Measurements from ENCODE around the gene C2CD5. TPM values are rescaled to one million over a fixed set of nuclear protein-coding genes. Genes with fewer than 3 reads are reported as not detected.

Gene C2CD5
- total RNA-seq, 1 experiment from 2014 or later, result 22.9 TPM

DNA sequence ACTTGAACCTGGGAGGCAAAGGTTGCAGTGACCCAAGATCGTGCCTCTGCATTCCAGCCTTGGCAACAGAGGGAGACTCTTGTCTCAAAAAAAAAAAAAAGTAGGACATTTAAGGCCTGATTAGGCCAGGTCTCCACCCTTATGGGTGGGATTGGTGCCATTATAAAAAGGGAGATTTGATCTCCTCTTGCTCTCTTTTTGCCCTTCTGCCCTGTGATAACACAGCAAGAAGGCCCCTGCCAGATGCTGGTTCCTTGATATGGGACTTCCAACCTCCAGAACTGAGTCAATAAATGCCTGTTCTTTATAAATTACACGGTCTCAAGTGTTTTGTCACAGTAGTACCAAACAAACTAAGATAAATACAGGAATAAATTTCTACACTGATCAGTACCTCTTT is 81.0 kb downstream of the C2CD5 start:
- Histone ChIP-seq H3K9ac (ENCODE audit: low read length) (no peak overlapping the region), H3K27ac (ENCODE audit: low read depth, low read length) (no peak overlapping the region)
- POLR2A ChIA-PET, result no interaction called here

DNA sequence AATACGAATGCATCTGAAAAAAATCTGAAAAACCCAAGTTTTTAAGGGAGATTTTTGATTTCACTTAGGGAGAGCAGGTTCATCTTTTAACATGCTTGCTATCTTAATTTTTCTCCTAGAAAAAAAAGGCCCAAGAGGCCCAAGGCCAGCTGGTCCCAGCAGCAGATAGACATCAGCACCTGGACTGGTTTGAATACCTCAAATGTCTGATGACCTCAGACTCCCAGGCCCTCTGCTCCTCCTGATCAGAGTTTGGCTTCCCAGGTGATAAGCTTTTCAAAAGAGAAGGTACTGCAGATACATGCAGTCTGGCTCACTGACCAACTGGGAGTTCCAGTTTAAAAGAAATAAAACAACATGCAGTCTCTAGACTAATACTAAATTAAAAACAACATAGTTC is 82.6 kb downstream of the C2CD5 start:
- Histone ChIP-seq H3K79me2 (ENCODE audit: insufficient read depth, low read length) (no peaks in the 10 kb centered on the region), H3K9me2 (ENCODE audit: insufficient read depth) (no peaks in the 10 kb centered on the region), H3K4me3 (replicated peaks in 1 of 2; ENCODE audit: low read depth in 1 of 2, low read length in 2 of 2) (no peak overlapping the region), H2AFZ (ENCODE audit: low read depth, low read length, poor library complexity, severe bottlenecking) (no peak overlapping the region), H3K27ac (ENCODE audit: low read depth, low read length) (no peak overlapping the region), H3K9me3 (ENCODE audit: control insufficient read depth in 1 of 2, insufficient read depth in 1 of 2, low read depth in 1 of 2, low read length in 2 of 2) (no peaks in the 10 kb centered on the region; a peak in 1 of 4 replicates), H3K4me1 (ENCODE audit: control insufficient read depth in 1 of 2, insufficient read depth in 2 of 2, low read length in 2 of 2) (no peaks in the 10 kb centered on the region), H3K4me2 (ENCODE audit: low read length) (no peak overlapping the region), H3K27me3 (ENCODE audit: insufficient read depth, low read length) (no peaks in the 10 kb centered on the region), H3K9ac (ENCODE audit: low read length) (no peak overlapping the region), H3K36me3 (ENCODE audit: control insufficient read depth in 1 of 2, insufficient read depth in 2 of 2, low read length in 2 of 2) (no peaks in the 10 kb centered on the region; a peak in 1 of 4 replicates), H4K20me1 (ENCODE audit: insufficient read depth) (no peaks in the 10 kb centered on the region)
- ChIA-PET POLR2A (no interaction called here), CTCF (interaction anchor here (1.2 to 1.6 kb wide), 3 partner anchors 10 to 379 kb away, joined by 3 to 7 read pairs (median 3); no protein-coding TSS in a partner anchor), RAD21 (ENCODE audit: low non-redundant PET in 1 of 2, low total read pairs in 2 of 2, uncharacterized antibody in 2 of 2, unreplicated experiment in 2 of 2) (no interaction called here)
- DNase-seq (ENCODE audit: low read depth, low spot score), result no peak
- TF ChIP-seq, protein P1, sequence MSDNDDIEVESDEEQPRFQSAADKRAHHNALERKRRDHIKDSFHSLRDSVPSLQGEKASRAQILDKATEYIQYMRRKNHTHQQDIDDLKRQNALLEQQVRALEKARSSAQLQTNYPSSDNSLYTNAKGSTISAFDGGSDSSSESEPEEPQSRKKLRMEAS (IDR thresholded peaks at IDR 0.05), result no peak
- intact Hi-C loops (cut with micrococcal nuclease), result loop anchor here (5.0 kb wide), 1 partner anchor 364 kb away; no protein-coding TSS in a partner anchor
- ATAC-seq, result no peak
- no TSS peak for BruUV-seq (replicated peaks)

More for the DNA sequence above, 81.0 kb downstream of the C2CD5 start:
- DNase-seq (ENCODE audit: low read depth, low spot score) (no peak), ATAC-seq (no peak)
- Histone ChIP-seq H3K27me3 (ENCODE audit: insufficient read depth, low read length) (no peaks in the 10 kb centered on the region), H3K9me3 (ENCODE audit: control insufficient read depth in 1 of 2, insufficient read depth in 1 of 2, low read depth in 1 of 2, low read length in 2 of 2) (no peaks in the 10 kb centered on the region; a peak in 1 of 4 replicates), H3K4me3 (replicated peaks in 1 of 2; ENCODE audit: low read depth in 1 of 2, low read length in 2 of 2) (no peak overlapping the region), H4K20me1 (ENCODE audit: insufficient read depth) (no peaks in the 10 kb centered on the region), H3K36me3 (ENCODE audit: control insufficient read depth in 1 of 2, insufficient read depth in 2 of 2, low read length in 2 of 2) (no peaks in the 10 kb centered on the region; a peak in 1 of 4 replicates), H2AFZ (ENCODE audit: low read depth, low read length, poor library complexity, severe bottlenecking) (no peak overlapping the region), H3K4me1 (ENCODE audit: control insufficient read depth in 1 of 2, insufficient read depth in 2 of 2, low read length in 2 of 2) (no peaks in the 10 kb centered on the region), H3K79me2 (ENCODE audit: insufficient read depth, low read length) (no peaks in the 10 kb centered on the region), H3K4me2 (ENCODE audit: low read length) (no peak overlapping the region), H3K9me2 (ENCODE audit: insufficient read depth) (no peaks in the 10 kb centered on the region)
- intact Hi-C loops (cut with micrococcal nuclease), result loop anchor here (5.0 kb wide), 1 partner anchor 366 kb away; no protein-coding TSS in a partner anchor
- RAD21 ChIA-PET (ENCODE audit: low non-redundant PET in 1 of 2, low total read pairs in 2 of 2, uncharacterized antibody in 2 of 2, unreplicated experiment in 2 of 2), result no interaction called here
- CTCF ChIA-PET, result no interaction called here
- TF ChIP-seq, protein P2, sequence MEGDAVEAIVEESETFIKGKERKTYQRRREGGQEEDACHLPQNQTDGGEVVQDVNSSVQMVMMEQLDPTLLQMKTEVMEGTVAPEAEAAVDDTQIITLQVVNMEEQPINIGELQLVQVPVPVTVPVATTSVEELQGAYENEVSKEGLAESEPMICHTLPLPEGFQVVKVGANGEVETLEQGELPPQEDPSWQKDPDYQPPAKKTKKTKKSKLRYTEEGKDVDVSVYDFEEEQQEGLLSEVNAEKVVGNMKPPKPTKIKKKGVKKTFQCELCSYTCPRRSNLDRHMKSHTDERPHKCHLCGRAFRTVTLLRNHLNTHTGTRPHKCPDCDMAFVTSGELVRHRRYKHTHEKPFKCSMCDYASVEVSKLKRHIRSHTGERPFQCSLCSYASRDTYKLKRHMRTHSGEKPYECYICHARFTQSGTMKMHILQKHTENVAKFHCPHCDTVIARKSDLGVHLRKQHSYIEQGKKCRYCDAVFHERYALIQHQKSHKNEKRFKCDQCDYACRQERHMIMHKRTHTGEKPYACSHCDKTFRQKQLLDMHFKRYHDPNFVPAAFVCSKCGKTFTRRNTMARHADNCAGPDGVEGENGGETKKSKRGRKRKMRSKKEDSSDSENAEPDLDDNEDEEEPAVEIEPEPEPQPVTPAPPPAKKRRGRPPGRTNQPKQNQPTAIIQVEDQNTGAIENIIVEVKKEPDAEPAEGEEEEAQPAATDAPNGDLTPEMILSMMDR (IDR thresholded peaks at IDR 0.05 in 2 of 3, conservative IDR thresholded peaks at IDR 0.05 in 1 of 3; ENCODE audit: borderline replicate concordance in 1 of 3, insufficient read depth in 1 of 3, low read depth in 2 of 3, low read length in 2 of 3), result no peak
- TF ChIP-seq ELF1 (IDR thresholded peaks at IDR 0.05; ENCODE audit: borderline replicate concordance, low read depth), result no peak
- no TSS peak for BruUV-seq (replicated peaks)
